Esophagus muscularis mucosa (tissue), 3 donors: ENCODE results near the gene DCDC2C.

Source experiments
- CTCF ChIP-seq, 3 experiments: fragments of 200-600 bp in 2 of 3; fragments of 450-650 bp in 1 of 3; sonication (generic) in 2 of 3; IDR thresholded peaks; one replicate each; pipeline ENCODE4 v1.5.1; 2017 to 2019; ENCODE audit warnings: antibody characterized with exemption in 3 of 3, mild to moderate bottlenecking in 2 of 3, moderate library complexity in 1 of 3
- POLR2A ChIP-seq: fragments of 450-650 bp; IDR thresholded peaks from one replicate; pipeline ENCODE4 v1.6.1; 2017; ENCODE audit warnings: antibody characterized with exemption, moderate library complexity, mild to moderate bottlenecking, low read depth

GRCh38 chr2:3774336-3774735 is 71.0 kb downstream of the DCDC2C start:
- TF ChIP-seq CTCF (IDR thresholded peaks at IDR 0.05): no peak
- no peak for TF ChIP-seq POLR2A
